Uterus (tissue), 4 donors: Measurements from ENCODE around the gene WDFY2. TPM values are rescaled to one million over a fixed set of nuclear protein-coding genes. Genes with fewer than 3 reads are reported as not detected.

Experiments used
- DNase-seq, 2 donors: peaks; one replicate each; pipeline ENCODE4 v3.0.0-alpha.2; 2019 to 2020
- H3K27ac ChIP-seq, 2 donors: fragments of 200-600 bp; sonication (generic); 1 replicate in 1 of 2; 2 replicates in 1 of 2; pipeline ENCODE4 v1.5.1; 2016 to 2018
- H3K27me3 ChIP-seq, 2 donors: fragments of 200-600 bp; sonication (generic); one replicate each; pipeline ENCODE4 v1.5.1; 2018 to 2019; ENCODE audit warnings: control low read depth in 1 of 2
- H3K36me3 ChIP-seq, 2 donors: fragments of 200-600 bp; sonication (generic); one replicate each; pipeline ENCODE4 v1.5.1; 2019; ENCODE audit warnings: control low read depth in 1 of 2
- H3K4me1 ChIP-seq, 2 donors: fragments of 200-600 bp; sonication (generic); one replicate each; pipeline ENCODE4 v1.5.1; 2018 to 2019; ENCODE audit warnings: control low read depth in 1 of 2
- H3K4me3 ChIP-seq, 2 donors: fragments of 200-600 bp; sonication (generic); 1 replicate in 1 of 2; 2 replicates in 1 of 2; pipeline ENCODE4 v1.5.1; 2018 to 2019; ENCODE audit warnings: mild to moderate bottlenecking in 1 of 2
- H3K9me3 ChIP-seq, 2 donors: fragments of 200-600 bp; sonication (generic); one replicate each; pipeline ENCODE4 v1.5.1; 2019; ENCODE audit warnings: control low read depth in 1 of 2
- CTCF ChIP-seq, 4 experiments: fragments of 200-600 bp in 2 of 4; fragments of 450-650 bp in 2 of 4; sonication (generic) in 2 of 4; IDR thresholded peaks; one replicate each; pipeline ENCODE4 v1.5.1; 2016 to 2019; ENCODE audit warnings: antibody characterized with exemption in 4 of 4, mild to moderate bottlenecking in 2 of 4, moderate library complexity in 1 of 4
- POLR2A ChIP-seq, 2 donors: fragments of 450-650 bp; IDR thresholded peaks; one replicate each; pipeline ENCODE4 v1.6.1; 2016; ENCODE audit warnings: antibody characterized with exemption in 2 of 2, mild to moderate bottlenecking in 1 of 2, moderate library complexity in 1 of 2
- intact Hi-C: fragments of 100-400 bp; cut with DNase I; formaldehyde crosslinking; loops from one replicate; pipeline ENCODE4 v1.15.1; 2023; ENCODE audit warnings: low total_unique reads
- microRNA-seq: library from miRNA; unstranded; fragments of <30 nt; microRNA quantifications from one replicate; pipeline ENCODE4, GENCODE V29; 2016; ENCODE audit warnings: borderline microRNAs expressed, borderline replicate concordance
- small RNA-seq: library from RNA; depleted of rRNA; stranded (forward); fragments of <200 nt; gene quantifications from one replicate; pipeline ENCODE3, GENCODE V24; 2016
- total RNA-seq, 4 donors: library from RNA; depleted of rRNA in 3 of 4; stranded (reverse); fragments of >200 nt in 3 of 4; gene quantifications; one replicate each; pipeline versions ENCODE4 v1.1.0 to v1.2.4, GENCODE V29; 2014 to 2023
- donor health status: DM: yes; HTN: yes; CAD: no.

WDFY2 gene
- total RNA-seq, 4 donors from 2014 or later, result 7.9 to 21.0 (median 9.1) TPM

GRCh38 chr13:51815848-51816247 is 231.6 kb downstream of the WDFY2 start:
- DNase-seq, result no peak
- H3K27ac ChIP-seq, result no peak overlapping the region
- H3K27me3 ChIP-seq, result no peaks in the 10 kb centered on the region
- TF ChIP-seq POLR2A (IDR thresholded peaks at IDR 0.05), result no peak
- H3K4me3 ChIP-seq, result no peak overlapping the region
- no peaks in the 10 kb centered on the region for H3K4me1 ChIP-seq
- no peaks in the 10 kb centered on the region for H3K9me3 ChIP-seq
- intact Hi-C loops, result loop anchor here (10.0 kb wide), 1 partner anchor 309 kb away; the partner anchor contains the start of gene NEK5
- H3K36me3 ChIP-seq, result no peaks in the 10 kb centered on the region

GRCh38 chr13:51816604-51817249 is 232.5 kb downstream of the WDFY2 start:
- intact Hi-C loops, result loop anchor here (10.0 kb wide), 1 partner anchor 308 kb away; the partner anchor contains the start of gene NEK5

More at GRCh38 chr13:51816604-51817249, 232.5 kb downstream of the WDFY2 start:
- Histone ChIP-seq H3K27me3 (no peaks in the 10 kb centered on the region), H3K9me3 (no peaks in the 10 kb centered on the region), H3K36me3 (no peaks in the 10 kb centered on the region), H3K4me1 (no peaks in the 10 kb centered on the region), H3K27ac (no peak overlapping the region), H3K4me3 (no peak overlapping the region)
- TF ChIP-seq CTCF (IDR thresholded peaks at IDR 0.05), result no peak
- no peak for DNase-seq

Small RNA genes within 50 kb of the gene (microRNA-seq; reads per million reads assigned to microRNA genes)
- gene MIR4703, result not detected

Small RNA genes within 50 kb of the gene (small RNA-seq; reads per million reads assigned to genes)
- not detected for gene MIR4703
- not detected for gene RN7SL413P
- gene RNU6-65P, result not detected
- not detected for gene RNY1P6

Other genes starting within 250 kb of the WDFY2 start
- gene SERPINE3, start 244.8 kb upstream of the WDFY2 start, total RNA-seq, result under 1 TPM in 1 of 4 donors, not detected in 3; 0.14 TPM
- 10 to 100 TPM; 34.3 to 56.9 (median 53.0) TPM for gene INTS6, start 131.4 kb upstream of the WDFY2 start, total RNA-seq
- 10 to 100 TPM in 1 of 4 donors, 1 to 10 TPM in 3; 5.4 to 18.8 (median 8.5) TPM for gene DHRS12, start 219.7 kb downstream of the WDFY2 start, total RNA-seq